Fibroblast of lung (primary cell): ENCODE data around the gene MT1A.

Source experiments
- CTCF ChIP-seq, 2 donors: IDR thresholded peaks in 1 of 2; conservative IDR thresholded peaks in 1 of 2; 1 replicate in 1 of 2; 2 replicates in 1 of 2; pipeline ENCODE4 v1.5.1; 2011 to 2012; ENCODE audit warnings: low read length in 2 of 2, control low read depth in 1 of 2, inconsistent platforms in 1 of 2, low read depth in 1 of 2, mild to moderate bottlenecking in 1 of 2
- EZH2 ChIP-seq: IDR thresholded peaks from 2 replicates; pipeline ENCODE4 v1.5.1; 2012; ENCODE audit warnings: low read length, control low read depth, mild to moderate bottlenecking; ENCODE audit errors: missing control alignments

- TF ChIP-seq CTCF (conservative IDR thresholded peaks at IDR 0.05 in 1 of 2, IDR thresholded peaks at IDR 0.05 in 1 of 2; ENCODE audit: low read depth in 1 of 2, low read length in 2 of 2) (no peak), EZH2 (no peak)
Observed at GRCh38 chr16:56682703-56683397, 44.4 kb downstream of the MT1A start.
